Suprapubic skin (tissue), 3 donors: ENCODE data around the gene ITSN1.

Experiments used
- CTCF ChIP-seq, 2 donors: fragments of 200-600 bp in 1 of 2; fragments of 450-650 bp in 1 of 2; sonication (generic) in 1 of 2; IDR thresholded peaks; one replicate each; pipeline ENCODE4 v1.5.1; 2016 to 2019; ENCODE audit warnings: antibody characterized with exemption in 2 of 2, mild to moderate bottlenecking in 1 of 2, moderate library complexity in 1 of 2
- EP300 ChIP-seq: sonication (generic); formaldehyde crosslinking; IDR thresholded peaks from one replicate; pipeline ENCODE4 v1.6.1; 2017; ENCODE audit warnings: antibody characterized with exemption
- POLR2A ChIP-seq, 2 donors: fragments of 450-650 bp; IDR thresholded peaks; one replicate each; pipeline ENCODE4 v1.6.1; 2017; ENCODE audit warnings: antibody characterized with exemption in 2 of 2, mild to moderate bottlenecking in 2 of 2, moderate library complexity in 2 of 2

- TF ChIP-seq POLR2A (IDR thresholded peaks at IDR 0.05) (no peak), CTCF (IDR thresholded peaks at IDR 0.05) (no peak), EP300 (no peak)
Measured at GRCh38 chr21:33747420-33747819, 105.1 kb downstream of the ITSN1 start.
